Mononuclear cell (primary cell): ENCODE measurements around the gene PROSER3. TPM values are rescaled to one million over a fixed set of nuclear protein-coding genes. Genes with fewer than 3 reads are reported as not detected.

Experiments
- H3K27me3 ChIP-seq: 2 replicates; pipeline ENCODE4 v1.6.0; 2011; ENCODE audit warnings: low read length, control low read depth; ENCODE audit not compliant: insufficient read depth
- H3K4me1 ChIP-seq: 2 replicates; pipeline ENCODE4 v1.5.1; 2011; ENCODE audit warnings: mild to moderate bottlenecking, low read length, control low read depth; ENCODE audit not compliant: insufficient read depth
- H3K4me3 ChIP-seq: 2 replicates; pipeline ENCODE4 v1.5.1; 2011; ENCODE audit warnings: mild to moderate bottlenecking, low read length, moderate library complexity
- H3K9me3 ChIP-seq: 2 replicates; pipeline ENCODE4 v1.5.1; 2011; ENCODE audit warnings: low read depth, mild to moderate bottlenecking, control low read depth, low read length
- total RNA-seq: library from RNA; depleted of rRNA; stranded (reverse); fragments of >200 nt; gene quantifications from one replicate; pipeline ENCODE4 v1.2.3, GENCODE V29; 2012

PROSER3 gene
- total RNA-seq, 1 donor = 5.1 TPM

- Histone ChIP-seq H3K4me1 (no peaks in the 10 kb centered on the region), H3K27me3 (no peaks in the 10 kb centered on the region), H3K9me3 (no peaks in the 10 kb centered on the region), H3K4me3 (no peak overlapping the region)
These were observed 28.2 kb upstream of the PROSER3 start for GRCh38 chr19:35729763-35730162.

- no peaks in the 10 kb centered on the region for H3K4me1 ChIP-seq
- no peaks in the 10 kb centered on the region for H3K27me3 ChIP-seq
- no peaks in the 10 kb centered on the region for H3K9me3 ChIP-seq
These were observed 27.6 kb upstream of the PROSER3 start for GRCh38 chr19:35730326-35730725.

GRCh38 chr19:35731353-35731752, 26.6 kb upstream of the PROSER3 start:
- Histone ChIP-seq H3K4me1 (no peaks in the 10 kb centered on the region), H3K9me3 (no peaks in the 10 kb centered on the region), H3K27me3 (no peaks in the 10 kb centered on the region), H3K4me3 (no peak overlapping the region)

More at GRCh38 chr19:35730326-35730725, 27.6 kb upstream of the PROSER3 start:
- no peak overlapping the region for H3K4me3 ChIP-seq

GRCh38 chr19:35731779-35732405, 26.1 kb upstream of the PROSER3 start:
- Histone ChIP-seq H3K27me3 (no peaks in the 10 kb centered on the region), H3K4me1 (peaks cover 2% of the 10 kb centered on the region), H3K9me3 (no peaks in the 10 kb centered on the region), H3K4me3 (no peak overlapping the region)

GRCh38 chr19:35732540-35733179, 25.3 kb upstream of the PROSER3 start:
- Histone ChIP-seq H3K27me3 (no peaks in the 10 kb centered on the region), H3K9me3 (no peaks in the 10 kb centered on the region), H3K4me3 (no peak overlapping the region), H3K4me1 (peaks cover 10% of the 10 kb centered on the region)

GRCh38 chr19:35733180-35734125, 24.5 kb upstream of the PROSER3 start:
- Histone ChIP-seq H3K9me3 (no peaks in the 10 kb centered on the region), H3K4me1 (peaks cover 10% of the 10 kb centered on the region), H3K27me3 (no peaks in the 10 kb centered on the region), H3K4me3 (no peak overlapping the region)

GRCh38 chr19:35734273-35734672, 23.7 kb upstream of the PROSER3 start:
- no peak overlapping the region for H3K4me3 ChIP-seq
- no peaks in the 10 kb centered on the region for H3K27me3 ChIP-seq
- peaks cover 11% of the 10 kb centered on the region for H3K4me1 ChIP-seq
- no peaks in the 10 kb centered on the region for H3K9me3 ChIP-seq

GRCh38 chr19:35734889-35735288, 23.1 kb upstream of the PROSER3 start:
- H3K4me3 ChIP-seq = no peak overlapping the region
- no peaks in the 10 kb centered on the region for H3K9me3 ChIP-seq
- H3K27me3 ChIP-seq = no peaks in the 10 kb centered on the region
- H3K4me1 ChIP-seq = peaks cover 17% of the 10 kb centered on the region

- no peak overlapping the region for H3K4me3 ChIP-seq
- peaks cover 35% of the 10 kb centered on the region for H3K4me1 ChIP-seq
- H3K27me3 ChIP-seq = no peaks in the 10 kb centered on the region
- H3K9me3 ChIP-seq = no peaks in the 10 kb centered on the region
These were observed 20.8 kb upstream of the PROSER3 start for GRCh38 chr19:35736913-35737886.

- H3K9me3 ChIP-seq = no peaks in the 10 kb centered on the region
These were observed 19.7 kb upstream of the PROSER3 start for GRCh38 chr19:35738021-35738886.

GRCh38 chr19:35738887-35739229, 19.1 kb upstream of the PROSER3 start:
- H3K4me3 ChIP-seq = no peak overlapping the region
- no peaks in the 10 kb centered on the region for H3K9me3 ChIP-seq
- H3K27me3 ChIP-seq = no peaks in the 10 kb centered on the region
- peaks cover 51% of the 10 kb centered on the region for H3K4me1 ChIP-seq

More at GRCh38 chr19:35738021-35738886, 19.7 kb upstream of the PROSER3 start:
- Histone ChIP-seq H3K4me1 (peaks cover 45% of the 10 kb centered on the region), H3K27me3 (no peaks in the 10 kb centered on the region), H3K4me3 (no peak overlapping the region)

GRCh38 chr19:35739275-35740107, 18.5 kb upstream of the PROSER3 start:
- peak overlapping the region; percentile 70 for H3K4me3 ChIP-seq
- H3K4me1 ChIP-seq = peaks cover 58% of the 10 kb centered on the region
- H3K27me3 ChIP-seq = no peaks in the 10 kb centered on the region
- H3K9me3 ChIP-seq = no peaks in the 10 kb centered on the region

- peaks cover 60% of the 10 kb centered on the region for H3K4me1 ChIP-seq
- H3K4me3 ChIP-seq = peak overlapping the region; percentile 70
- no peaks in the 10 kb centered on the region for H3K9me3 ChIP-seq
- H3K27me3 ChIP-seq = no peaks in the 10 kb centered on the region
These were observed 17.9 kb upstream of the PROSER3 start for GRCh38 chr19:35740108-35740422.
